Measurements from ENCODE around the gene SLC1A5. TPM values are rescaled to one million over a fixed set of nuclear protein-coding genes. Genes with fewer than 3 reads are reported as not detected.

The SLC1A5 gene
- total RNA-seq, 4 donors from 2014 or later: 97.3 to 156 (median 114) TPM

- Histone ChIP-seq H3K27me3 (no peaks in the 10 kb centered on the region), H3K27ac (peak overlapping the region; percentile 95 to 96 (median 96)), H3K9me3 (no peaks in the 10 kb centered on the region), H3K36me3 (peaks cover 4 to 25% (median 9%) of the 10 kb centered on the region in 3 donors), H3K4me3 (peak overlapping the region; percentile 69 to 97 (median 92)), H3K4me1 (peaks cover 32 to 66% (median 35%) of the 10 kb centered on the region in 3 donors)
- TF ChIP-seq, protein P1, sequence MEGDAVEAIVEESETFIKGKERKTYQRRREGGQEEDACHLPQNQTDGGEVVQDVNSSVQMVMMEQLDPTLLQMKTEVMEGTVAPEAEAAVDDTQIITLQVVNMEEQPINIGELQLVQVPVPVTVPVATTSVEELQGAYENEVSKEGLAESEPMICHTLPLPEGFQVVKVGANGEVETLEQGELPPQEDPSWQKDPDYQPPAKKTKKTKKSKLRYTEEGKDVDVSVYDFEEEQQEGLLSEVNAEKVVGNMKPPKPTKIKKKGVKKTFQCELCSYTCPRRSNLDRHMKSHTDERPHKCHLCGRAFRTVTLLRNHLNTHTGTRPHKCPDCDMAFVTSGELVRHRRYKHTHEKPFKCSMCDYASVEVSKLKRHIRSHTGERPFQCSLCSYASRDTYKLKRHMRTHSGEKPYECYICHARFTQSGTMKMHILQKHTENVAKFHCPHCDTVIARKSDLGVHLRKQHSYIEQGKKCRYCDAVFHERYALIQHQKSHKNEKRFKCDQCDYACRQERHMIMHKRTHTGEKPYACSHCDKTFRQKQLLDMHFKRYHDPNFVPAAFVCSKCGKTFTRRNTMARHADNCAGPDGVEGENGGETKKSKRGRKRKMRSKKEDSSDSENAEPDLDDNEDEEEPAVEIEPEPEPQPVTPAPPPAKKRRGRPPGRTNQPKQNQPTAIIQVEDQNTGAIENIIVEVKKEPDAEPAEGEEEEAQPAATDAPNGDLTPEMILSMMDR (IDR thresholded peaks at IDR 0.05): peak in 1 of 6 experiments; percentile 4
- peak in 1 of 4 donors; percentile 28 for TF ChIP-seq POLR2A (IDR thresholded peaks at IDR 0.05)
- WGBS, 2 donors: 0% methylated on average over 2 to 3 of the region's 80 CpGs
- intact Hi-C loops (cut with DNase I): no loop called here
- no peak for DNase-seq
Measured at GRCh38 chr19:46787331-46788261, 798 bp downstream of the SLC1A5 start.

DNA sequence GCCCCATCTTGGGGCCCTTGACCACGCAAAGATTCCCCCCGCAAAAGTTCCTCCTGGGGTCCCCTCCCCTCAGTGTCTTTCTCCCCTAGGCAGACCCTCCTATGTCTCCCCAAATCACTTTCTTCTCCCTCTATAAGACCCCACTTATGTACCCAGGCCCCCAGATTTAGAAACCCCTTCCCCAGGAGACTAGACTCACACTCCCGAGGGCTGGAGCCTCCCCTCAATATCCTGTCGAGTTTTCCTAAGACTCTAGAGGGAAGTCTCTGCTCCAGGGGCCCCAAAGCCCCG is 1.4 kb downstream of the SLC1A5 start:
- WGBS, 2 donors: 4 to 5% methylated on average over 5 of the region's 5 CpGs
- intact Hi-C loops (cut with DNase I): no loop called here

GRCh38 chr19:46786236-46787039 is 2.0 kb downstream of the SLC1A5 start:
- Histone ChIP-seq H3K4me3 (peak overlapping the region; percentile 69 to 97 (median 92)), H3K27me3 (no peaks in the 10 kb centered on the region), H3K4me1 (peaks cover 35 to 77% (median 36%) of the 10 kb centered on the region in 3 donors), H3K27ac (peak overlapping the region; percentile 95 to 96 (median 96)), H3K9me3 (no peaks in the 10 kb centered on the region), H3K36me3 (peaks cover 8 to 36% (median 21%) of the 10 kb centered on the region in 3 donors)
- intact Hi-C loops (cut with DNase I): no loop called here
- TF ChIP-seq POLR2A (IDR thresholded peaks at IDR 0.05): peak in 2 of 4 donors; percentile 53 to 61
- TF ChIP-seq, protein P1 (IDR thresholded peaks at IDR 0.05): peak in 1 of 6 experiments; percentile 6
- no peak for DNase-seq
- WGBS, 2 donors: 3 to 10% methylated on average over 6 to 9 of the region's 20 CpGs

More for the DNA sequence above, 1.4 kb downstream of the SLC1A5 start:
- Histone ChIP-seq H3K4me1 (peaks cover 32 to 72% (median 35%) of the 10 kb centered on the region in 3 donors), H3K4me3 (peak overlapping the region; percentile 69 to 97 (median 92)), H3K36me3 (peaks cover 8 to 31% (median 15%) of the 10 kb centered on the region in 3 donors), H3K27me3 (no peaks in the 10 kb centered on the region), H3K9me3 (no peaks in the 10 kb centered on the region), H3K27ac (peak overlapping the region; percentile 95 to 96 (median 96))
- no peak for DNase-seq
- TF ChIP-seq, protein P1 (IDR thresholded peaks at IDR 0.05): no peak
- no peak for TF ChIP-seq POLR2A (IDR thresholded peaks at IDR 0.05)

DNA sequence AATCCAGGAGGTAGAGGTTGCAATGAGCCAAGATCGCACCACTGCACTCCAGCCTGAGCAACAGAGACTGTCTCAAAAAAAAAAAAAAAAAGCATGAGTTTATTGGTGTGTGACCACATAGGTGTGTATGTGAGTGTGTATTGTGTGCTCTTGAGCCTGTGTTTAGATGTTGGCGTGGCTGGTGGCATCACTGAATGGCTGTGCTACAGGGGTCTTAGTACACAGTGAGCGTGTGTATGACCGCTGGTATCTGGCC is 2.5 kb downstream of the SLC1A5 start:
- intact Hi-C loops (cut with DNase I): no loop called here
- no peaks in the 10 kb centered on the region for H3K27me3 ChIP-seq
- TF ChIP-seq POLR2A (IDR thresholded peaks at IDR 0.05): no peak
- TF ChIP-seq, protein P1 (IDR thresholded peaks at IDR 0.05): no peak
- 33 to 40% methylated on average over 4 of the region's 4 CpGs for WGBS, 2 donors
- peak overlapping the region; percentile 95 to 96 (median 96) for H3K27ac ChIP-seq
- H3K4me3 ChIP-seq: peak overlapping the region; percentile 69 to 97 (median 92)
- H3K9me3 ChIP-seq: no peaks in the 10 kb centered on the region
- no peak for DNase-seq
- peaks cover 10 to 42% (median 24%) of the 10 kb centered on the region in 3 donors for H3K36me3 ChIP-seq
- peaks cover 39 to 83% (median 42%) of the 10 kb centered on the region in 3 donors for H3K4me1 ChIP-seq

All from esophagus squamous epithelium (tissue), 5 donors.